BJ (cell line): ENCODE measurements around the gene OR51T1. TPM values are rescaled to one million over a fixed set of nuclear protein-coding genes. Genes with fewer than 3 reads are reported as not detected.

Experiments
- CTCF ChIA-PET: fragments of 350-600 bp; formaldehyde crosslinking; extraction: SDS; loops from one replicate; lab custom pipeline; 2021; ENCODE audit warnings: antibody characterized with exemption, inconsistent platforms; lab: Yijun Ruan, JAX
- POLR2A ChIA-PET: fragments of 300-600 bp; sonication (Branson Sonifier 250); formaldehyde crosslinking; extraction: SDS; loops from one replicate; lab custom pipeline; 2021; ENCODE audit warnings: antibody characterized with exemption; lab: Charles Lee
- DNase-seq: peaks from one replicate; pipeline ENCODE4 v3.0.0-alpha.2; 2011; ENCODE audit warnings: low read depth
- H3K27me3 ChIP-seq: 2 replicates; pipeline ENCODE4 v1.6.0; 2011; ENCODE audit warnings: low read length; ENCODE audit not compliant: control insufficient read depth, insufficient read depth
- H3K36me3 ChIP-seq: 2 replicates; pipeline ENCODE4 v1.5.1; 2011; ENCODE audit warnings: low read length; ENCODE audit not compliant: control insufficient read depth, insufficient read depth
- H3K4me3 ChIP-seq: 2 replicates; pipeline ENCODE4 v1.5.1; 2011; ENCODE audit warnings: low read depth, mild to moderate bottlenecking, control low read depth, low read length
- polyA plus RNA-seq: library from polyadenylated mRNA; depleted of rRNA; stranded (reverse); fragments of >200 nt; gene quantifications from 2 replicates; pipeline ENCODE4 v1.2.3, GENCODE V29; 2011; rRNA removed
- TF ChIP-seq, protein P1 (sequence below): IDR thresholded peaks from 2 replicates; pipeline ENCODE4 v1.5.1; 2011; ENCODE audit warnings: low read depth, mild to moderate bottlenecking, control low read depth, inconsistent platforms, low read length, moderate library complexity; ENCODE audit not compliant: insufficient read depth

OR51T1 gene
- polyA plus RNA-seq, 1 experiment = not detected

- TF ChIP-seq, protein P1, sequence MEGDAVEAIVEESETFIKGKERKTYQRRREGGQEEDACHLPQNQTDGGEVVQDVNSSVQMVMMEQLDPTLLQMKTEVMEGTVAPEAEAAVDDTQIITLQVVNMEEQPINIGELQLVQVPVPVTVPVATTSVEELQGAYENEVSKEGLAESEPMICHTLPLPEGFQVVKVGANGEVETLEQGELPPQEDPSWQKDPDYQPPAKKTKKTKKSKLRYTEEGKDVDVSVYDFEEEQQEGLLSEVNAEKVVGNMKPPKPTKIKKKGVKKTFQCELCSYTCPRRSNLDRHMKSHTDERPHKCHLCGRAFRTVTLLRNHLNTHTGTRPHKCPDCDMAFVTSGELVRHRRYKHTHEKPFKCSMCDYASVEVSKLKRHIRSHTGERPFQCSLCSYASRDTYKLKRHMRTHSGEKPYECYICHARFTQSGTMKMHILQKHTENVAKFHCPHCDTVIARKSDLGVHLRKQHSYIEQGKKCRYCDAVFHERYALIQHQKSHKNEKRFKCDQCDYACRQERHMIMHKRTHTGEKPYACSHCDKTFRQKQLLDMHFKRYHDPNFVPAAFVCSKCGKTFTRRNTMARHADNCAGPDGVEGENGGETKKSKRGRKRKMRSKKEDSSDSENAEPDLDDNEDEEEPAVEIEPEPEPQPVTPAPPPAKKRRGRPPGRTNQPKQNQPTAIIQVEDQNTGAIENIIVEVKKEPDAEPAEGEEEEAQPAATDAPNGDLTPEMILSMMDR = no peak
- ChIA-PET POLR2A (no interaction called here), CTCF (no interaction called here)
- Histone ChIP-seq H3K36me3 (no peaks in the 10 kb centered on the region), H3K27me3 (no peaks in the 10 kb centered on the region), H3K4me3 (no peak within 1 kb of the TSS)
- no peak for DNase-seq
Observed at GRCh38 chr11:4924239-4924638, 42.5 kb downstream of the OR51T1 start, which contains the start of gene OR51G1. Gene OR51G1 (minus strand): TSS chr11:4924339. CDS start chr11:4924339, 0 bp downstream.

DNA sequence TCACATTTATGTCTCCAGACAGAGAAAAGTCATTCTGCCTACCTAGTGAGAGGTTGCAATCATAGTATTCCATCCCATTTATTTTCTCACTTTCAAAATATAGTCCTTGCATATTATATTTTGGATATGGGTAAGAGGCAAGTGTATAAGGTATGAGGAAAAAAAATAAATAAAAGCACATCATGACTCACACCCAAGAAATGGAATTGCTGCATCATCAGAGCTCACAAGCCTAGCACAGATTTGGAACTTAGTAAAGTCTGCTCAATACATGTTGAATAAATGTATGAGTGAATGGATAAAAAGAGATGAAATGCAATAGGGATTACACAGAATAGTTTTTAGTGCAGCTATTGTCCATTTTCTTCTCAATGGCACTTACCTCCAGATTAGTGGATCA lies 44.9 kb downstream of the OR51T1 start:
- Histone ChIP-seq H3K36me3 (no peaks in the 10 kb centered on the region), H3K4me3 (no peak overlapping the region), H3K27me3 (no peaks in the 10 kb centered on the region)
- TF ChIP-seq, protein P1 = no peak
- DNase-seq = no peak
- CTCF ChIA-PET = no interaction called here
- POLR2A ChIA-PET = no interaction called here

Other genes with a start within 250 kb of the OR51T1 start
- gene OR51D1, start 244.4 kb upstream of the OR51T1 start, polyA plus RNA-seq = not detected in 2 replicates
- gene OR51E1, start 237.9 kb upstream of the OR51T1 start, polyA plus RNA-seq = not detected in 2 replicates
- gene OR51E2, start 184.0 kb upstream of the OR51T1 start, polyA plus RNA-seq = not detected in 2 replicates
- gene MMP26, start 177.1 kb upstream of the OR51T1 start, polyA plus RNA-seq = not detected in 2 replicates
- gene OR51F1, start 112.0 kb upstream of the OR51T1 start, polyA plus RNA-seq = not detected in 2 replicates
- not detected in 2 replicates for gene OR52R1, start 77.5 kb upstream of the OR51T1 start, polyA plus RNA-seq
- not detected in 2 replicates for gene OR51F2, start 60.6 kb upstream of the OR51T1 start, polyA plus RNA-seq
- gene OR51S1, start 32.7 kb upstream of the OR51T1 start, polyA plus RNA-seq = not detected in 2 replicates
- not detected in 2 replicates for gene OR51A7, start 21.9 kb downstream of the OR51T1 start, polyA plus RNA-seq
- gene OR51G2, start 37.5 kb downstream of the OR51T1 start, polyA plus RNA-seq = not detected in 2 replicates
- not detected in 2 replicates for gene OR51G1, start 42.4 kb downstream of the OR51T1 start, polyA plus RNA-seq
- not detected in 2 replicates for gene OR51A4, start 65.7 kb downstream of the OR51T1 start, polyA plus RNA-seq
- gene OR51A2, start 73.8 kb downstream of the OR51T1 start, polyA plus RNA-seq = not detected in 2 replicates
- gene OR51L1, start 113.0 kb downstream of the OR51T1 start, polyA plus RNA-seq = not detected in 2 replicates
- gene OR52J3, start 164.6 kb downstream of the OR51T1 start, polyA plus RNA-seq = not detected in 2 replicates
- gene OR52E2, start 177.7 kb downstream of the OR51T1 start, polyA plus RNA-seq = not detected in 2 replicates
- gene OR52E1, start 187.7 kb downstream of the OR51T1 start, polyA plus RNA-seq = not detected in 2 replicates